HG03460 (cell line): ENCODE data around the gene NELFA.
"Not testable (repeated sequence)": the region's sequence is repeated elsewhere in the genome, so short reads cannot be mapped to it uniquely, and the experiment has no call there.

Experiments
- ATAC-seq: cut with Tn5 transposase; IDR thresholded peaks from one replicate; pipeline ENCODE4 v1.9.1; 2021; ENCODE audit not compliant: unreplicated experiment

The NELFA gene

GRCh38 chr4:1994938-1995337, 13.8 kb downstream of the NELFA start:
- no peak for ATAC-seq

DNA sequence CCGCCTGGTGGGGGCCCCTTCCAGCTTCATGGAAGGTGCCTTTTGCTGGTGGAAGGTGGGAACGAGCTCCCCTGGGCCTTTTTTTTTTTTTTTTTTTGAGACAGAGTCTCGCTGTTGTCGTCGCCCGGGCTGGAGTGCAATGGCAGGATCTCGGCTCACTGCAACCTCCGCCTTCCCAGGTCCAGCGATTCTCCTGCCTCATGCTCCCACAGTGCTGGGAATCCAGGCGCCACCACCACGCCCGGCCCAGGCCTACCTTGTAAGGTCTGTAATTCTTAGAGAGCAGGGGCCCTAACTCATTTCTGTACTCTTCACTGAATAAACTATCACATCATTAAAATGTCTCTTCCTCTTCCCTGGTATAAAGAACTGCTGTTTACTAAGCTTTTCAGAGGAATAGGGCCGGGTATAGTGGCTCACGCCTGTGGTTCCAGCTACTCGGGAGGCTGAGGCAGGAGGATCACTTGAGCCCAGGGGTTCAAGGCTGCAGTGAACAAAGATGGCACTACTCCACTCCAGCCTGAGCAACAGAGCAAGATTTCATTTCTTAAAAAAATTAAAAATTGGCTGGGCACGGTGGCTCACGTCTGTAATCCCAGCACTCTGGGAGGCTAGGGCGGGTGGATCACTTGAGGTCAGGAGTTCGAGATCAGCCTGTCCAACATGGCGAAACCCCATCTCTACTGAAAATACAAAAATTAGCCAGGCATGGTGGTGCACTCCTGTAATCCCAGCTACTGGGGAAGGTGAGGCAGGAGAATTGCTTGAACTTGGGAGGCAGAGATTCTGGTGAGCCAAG, 14.9 kb downstream of the NELFA start:
- ATAC-seq = not testable (repeated sequence)

DNA sequence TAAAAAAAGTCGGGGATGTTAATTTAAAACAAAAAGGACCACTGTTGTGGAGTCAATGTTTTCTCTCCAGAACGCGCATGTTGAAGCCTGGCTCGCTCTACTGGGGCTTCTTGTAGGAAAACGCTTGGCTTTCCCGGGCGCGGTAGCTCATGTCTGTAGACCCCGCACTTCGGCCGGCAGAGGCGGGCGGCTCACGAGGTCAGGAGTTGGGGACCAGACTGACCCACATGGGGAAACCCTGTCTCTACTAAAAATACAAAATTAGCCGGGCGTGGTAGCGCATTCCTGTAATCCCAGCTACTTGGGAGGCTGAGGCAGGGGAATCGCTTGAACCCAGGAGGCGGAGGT, 15.6 kb downstream of the NELFA start:
- no peak for ATAC-seq

- no peak for ATAC-seq
Measured at GRCh38 chr4:1992468-1993168, 16.2 kb downstream of the NELFA start.

- ATAC-seq = no peak
Measured at GRCh38 chr4:1991596-1992434, 17.0 kb downstream of the NELFA start.

DNA sequence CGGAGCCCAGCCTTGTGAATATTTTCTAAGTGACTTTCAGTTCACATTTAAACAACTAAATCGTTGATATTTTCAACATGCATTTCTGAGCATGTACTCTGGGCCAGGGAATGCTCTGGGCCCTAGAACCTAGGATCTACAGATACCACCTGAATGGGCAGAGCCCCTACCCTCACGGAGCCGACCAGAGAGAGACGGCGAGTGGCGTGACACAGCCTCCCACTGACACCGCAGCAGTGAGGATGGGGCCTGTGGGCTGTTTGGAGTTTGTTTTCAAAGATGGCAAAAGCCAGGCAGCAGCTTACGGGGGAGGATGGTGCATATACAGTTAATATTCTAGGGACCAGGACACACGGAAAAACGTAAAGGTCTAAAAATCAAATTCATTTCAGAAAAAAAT, 17.7 kb downstream of the NELFA start:
- ATAC-seq = no peak

GRCh38 chr4:1990676-1991075, 18.1 kb downstream of the NELFA start:
- ATAC-seq = no peak

DNA sequence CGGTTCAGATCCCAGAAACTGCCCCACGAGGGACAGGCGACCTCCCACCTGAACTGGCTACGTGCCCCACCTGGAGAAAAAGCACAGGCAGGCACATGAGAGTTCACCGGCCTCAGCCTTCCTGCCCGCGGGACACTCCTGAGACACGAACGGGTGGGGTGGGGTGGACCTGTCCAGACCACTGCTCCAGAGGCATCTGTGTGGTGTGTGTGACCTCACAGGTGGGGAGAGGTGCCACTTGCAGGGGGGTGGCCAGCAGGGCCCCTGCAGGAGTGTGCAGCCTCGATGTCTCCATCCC, 18.5 kb downstream of the NELFA start:
- no peak for ATAC-seq

- ATAC-seq = no peak
Measured at GRCh38 chr4:1989533-1990347, 19.0 kb downstream of the NELFA start.

DNA sequence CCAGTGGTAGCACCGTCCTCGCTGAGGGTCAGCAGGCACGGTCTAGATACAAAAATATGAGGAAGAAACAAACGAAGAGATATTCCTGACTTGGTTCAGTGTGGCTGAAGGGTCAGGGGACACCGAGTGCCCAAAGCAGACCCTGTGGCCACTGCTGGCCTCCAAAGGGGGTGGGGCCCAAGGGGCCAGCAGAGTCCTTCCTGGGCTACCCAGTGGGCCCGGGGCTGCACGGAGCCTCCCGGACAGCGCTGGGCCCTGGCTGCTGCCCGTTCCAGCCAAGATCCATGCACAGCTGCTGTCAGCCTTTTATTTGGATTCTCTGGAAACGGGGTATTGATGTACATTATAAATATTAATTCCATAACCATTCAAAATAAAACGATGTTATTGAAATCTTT, 20.4 kb downstream of the NELFA start:
- ATAC-seq = no peak

DNA sequence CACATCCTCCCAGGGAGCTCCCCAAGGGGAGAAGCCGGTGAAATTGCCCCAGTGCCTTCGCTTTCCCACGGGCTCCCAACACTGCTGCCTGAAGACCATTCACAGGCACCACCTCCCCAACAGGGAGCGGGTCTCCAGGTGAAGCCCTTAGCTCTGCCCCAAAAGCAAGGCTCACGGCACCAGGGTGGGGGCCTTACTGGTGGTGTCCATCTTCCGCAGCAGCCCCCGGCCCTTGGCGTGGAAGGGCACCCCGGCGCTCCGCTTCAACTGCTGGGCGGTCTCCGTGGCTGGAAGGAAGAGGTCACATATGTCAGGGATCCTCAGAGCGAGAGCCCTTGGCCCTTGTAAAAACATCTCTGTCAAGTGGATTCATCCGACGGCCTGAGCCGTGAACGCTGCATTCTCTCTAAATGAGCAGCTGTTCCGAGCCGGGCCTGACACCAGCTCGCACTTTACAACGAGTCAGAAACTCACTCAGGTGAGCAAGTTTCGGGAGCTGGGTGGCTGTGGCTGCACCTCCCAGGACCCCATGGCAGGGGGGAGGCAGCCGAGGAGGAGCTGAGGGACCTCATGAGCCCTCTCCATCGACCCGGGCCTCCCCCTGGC, 20.9 kb downstream of the NELFA start:
- ATAC-seq = no peak

DNA sequence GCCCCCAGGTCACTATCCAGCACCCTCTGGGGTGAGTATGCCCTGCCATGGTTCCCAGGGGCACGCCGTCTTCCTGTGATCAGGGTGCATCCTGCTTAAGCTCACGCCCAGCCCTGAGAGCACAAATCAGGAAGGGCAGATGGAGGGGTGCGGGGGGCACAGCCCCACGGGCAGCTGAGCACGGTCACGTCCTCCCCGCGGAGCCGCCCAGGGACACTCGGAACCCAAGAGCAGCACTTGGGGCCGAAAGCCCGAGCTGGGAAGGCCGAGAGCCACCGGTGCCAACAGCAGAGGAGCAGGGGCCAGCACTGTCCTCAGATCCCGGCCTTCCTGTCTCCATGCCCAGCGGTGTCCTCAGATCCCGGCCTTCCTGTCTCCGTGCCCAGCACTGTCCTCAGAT, 21.5 kb downstream of the NELFA start:
- ATAC-seq = no peak

- ATAC-seq = no peak
Measured at GRCh38 chr4:1986578-1987210, 22.1 kb downstream of the NELFA start.

DNA sequence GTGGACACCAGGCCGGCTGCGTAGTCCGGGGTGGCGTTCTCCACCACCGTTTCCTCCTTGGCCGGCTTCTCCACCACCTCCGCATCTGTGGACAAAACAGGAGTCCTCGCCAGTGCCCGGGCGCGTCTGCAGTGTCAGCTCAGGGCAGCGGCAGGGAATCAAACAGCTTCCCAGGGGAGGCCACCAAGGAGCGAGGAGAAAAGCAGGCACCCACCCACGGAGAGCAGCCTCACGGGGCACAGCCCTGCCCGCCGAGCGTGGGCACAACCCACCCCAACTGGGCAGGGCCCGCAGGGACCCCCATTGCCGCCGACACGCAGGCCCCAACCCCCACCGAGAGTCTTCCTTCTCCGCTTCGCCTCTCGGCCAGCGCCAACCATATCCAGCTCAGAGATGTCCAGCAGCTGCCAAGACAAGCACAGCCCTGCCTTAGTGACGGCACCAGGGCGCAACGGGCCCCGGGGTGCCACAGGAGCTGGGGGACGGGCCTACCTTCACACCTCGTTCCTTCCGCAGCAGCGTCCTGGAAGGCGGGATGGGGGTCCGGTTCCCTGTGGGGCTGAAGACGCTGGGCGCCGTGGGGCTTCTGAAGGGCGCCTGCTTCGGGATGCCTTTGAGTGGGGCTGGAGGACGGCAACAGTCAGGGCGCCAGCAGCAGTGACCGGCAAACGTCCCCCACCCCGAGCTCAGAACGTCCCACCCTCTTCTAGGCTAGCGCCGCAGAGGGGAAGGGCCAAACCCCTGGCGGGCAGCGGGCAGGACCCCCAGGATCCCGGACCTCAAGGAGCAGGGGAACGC, 22.8 kb downstream of the NELFA start:
- ATAC-seq = no peak

- no peak for ATAC-seq
Measured at GRCh38 chr4:1985294-1985693, 23.5 kb downstream of the NELFA start.

DNA sequence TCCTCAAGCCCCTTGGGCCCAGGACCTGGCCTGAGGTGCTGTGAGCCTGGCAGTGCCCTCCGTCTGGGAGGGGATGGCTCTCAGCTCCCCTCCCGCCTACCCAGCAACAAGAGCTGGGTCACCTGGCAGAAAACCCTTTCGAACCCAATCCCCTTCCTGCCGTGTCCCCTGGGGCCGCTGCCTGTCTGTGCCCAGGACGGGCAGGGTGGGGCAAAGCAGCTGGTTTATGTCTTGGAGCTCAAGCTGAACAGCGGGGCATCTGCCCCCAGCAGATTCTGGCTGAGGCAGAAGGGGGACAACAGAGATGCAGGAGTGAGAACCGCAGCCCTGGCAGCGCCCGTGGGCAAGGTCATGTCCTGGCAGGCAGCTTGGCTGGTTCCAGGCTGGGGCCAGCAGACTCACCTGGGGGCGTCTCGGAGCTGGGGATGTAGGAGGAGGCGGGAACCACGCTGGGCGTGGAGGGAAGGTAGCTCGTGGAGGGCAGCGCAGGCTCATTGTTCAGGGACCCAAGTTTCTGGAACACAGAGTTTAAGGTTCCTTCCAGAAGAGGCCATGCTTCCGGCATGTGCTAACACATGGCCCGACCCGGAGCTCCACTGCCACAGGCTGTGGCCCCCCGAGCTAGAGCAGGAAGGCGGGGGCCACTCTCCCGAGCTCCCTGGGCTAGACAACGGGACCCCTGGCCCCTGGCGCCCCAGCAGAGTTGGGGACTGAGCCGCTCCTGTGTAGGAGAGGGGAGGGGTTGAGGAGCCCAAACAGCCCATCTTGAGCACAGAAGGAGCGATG, 24.2 kb downstream of the NELFA start:
- no peak for ATAC-seq

- no peak for ATAC-seq
Measured at GRCh38 chr4:1983846-1984405, 24.8 kb downstream of the NELFA start.

DNA sequence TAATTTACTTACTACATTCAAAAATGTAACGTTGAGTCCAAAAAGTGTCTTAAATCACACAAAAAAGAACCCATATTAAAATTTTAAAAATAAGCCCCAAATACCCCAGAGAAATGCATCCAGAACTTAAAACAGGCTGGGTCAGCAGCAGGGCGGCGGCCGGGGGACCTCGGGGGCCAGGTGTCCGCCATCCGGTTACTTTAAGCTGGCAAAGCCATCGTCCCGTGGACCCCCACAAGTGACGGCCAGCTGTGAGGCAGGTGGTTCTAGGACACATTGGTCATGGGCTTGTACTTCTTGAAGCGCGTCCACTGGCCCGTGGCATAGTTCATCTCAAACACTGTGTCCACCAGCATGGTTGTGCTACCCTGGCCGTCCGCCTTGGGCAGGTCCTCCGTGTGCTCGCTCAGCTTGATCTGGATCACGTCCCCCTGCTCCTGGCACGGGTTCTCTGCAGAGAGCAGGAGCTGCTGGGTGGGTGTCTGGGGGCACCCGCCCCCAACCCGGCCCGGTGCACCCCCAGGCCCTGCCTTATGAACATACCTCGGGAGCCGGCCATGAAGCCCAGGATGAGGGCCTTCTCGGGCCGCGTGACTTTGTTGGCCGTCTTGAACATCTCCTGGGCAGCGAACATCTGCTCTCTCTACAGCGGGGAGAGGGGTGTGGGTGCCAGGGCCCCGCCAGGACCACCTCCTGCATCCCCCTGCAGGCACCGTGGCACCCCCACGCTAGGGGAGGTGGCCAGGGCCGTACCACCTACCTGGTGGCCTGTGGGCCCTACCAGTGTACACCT, 25.5 kb downstream of the NELFA start:
- ATAC-seq = no peak
